SK-N-DZ (cell line): Measurements from ENCODE around the gene TLE2.
"Not testable (repeated sequence)": the region's sequence is repeated elsewhere in the genome, so short reads cannot be mapped to it uniquely, and the experiment has no call there.

Experiments
- DNase-seq: peaks from one replicate; pipeline ENCODE4 v3.0.0-alpha.2; 2015; ENCODE audit warnings: low spot score

TLE2 gene

GRCh38 chr19:3056417-3057088 is 27.5 kb upstream of the TLE2 start:
- DNase-seq: no peak

- no peak for DNase-seq
Observed at GRCh38 chr19:3055741-3056416, 26.8 kb upstream of the TLE2 start.

GRCh38 chr19:3054972-3055740 is 26.1 kb upstream of the TLE2 start:
- DNase-seq: no peak

GRCh38 chr19:3054265-3054971 is 25.3 kb upstream of the TLE2 start:
- DNase-seq: no peak

- DNase-seq: no peak
Observed at GRCh38 chr19:3053780-3054179, 24.7 kb upstream of the TLE2 start.

GRCh38 chr19:3053218-3053621 is 24.1 kb upstream of the TLE2 start:
- DNase-seq: no peak

GRCh38 chr19:3050016-3050415 is 20.9 kb upstream of the TLE2 start:
- not testable (repeated sequence) for DNase-seq

GRCh38 chr19:3049089-3049488 is 20.0 kb upstream of the TLE2 start:
- no peak for DNase-seq

- no peak for DNase-seq
Observed at GRCh38 chr19:3048190-3048533, 19.1 kb upstream of the TLE2 start.

- peak; percentile 81 for DNase-seq
Observed at GRCh38 chr19:3047496-3048189, 18.6 kb upstream of the TLE2 start.

- no peak for DNase-seq
Observed at GRCh38 chr19:3046698-3047495, 17.8 kb upstream of the TLE2 start.

GRCh38 chr19:3045885-3046697 is 17.0 kb upstream of the TLE2 start:
- no peak for DNase-seq

GRCh38 chr19:3045191-3045590 is 16.1 kb upstream of the TLE2 start:
- DNase-seq: no peak

- DNase-seq: no peak
Observed at GRCh38 chr19:3042621-3043267, 13.7 kb upstream of the TLE2 start.

- no peak for DNase-seq
Observed at GRCh38 chr19:3041761-3042620, 12.9 kb upstream of the TLE2 start.

GRCh38 chr19:3041327-3041726 is 12.2 kb upstream of the TLE2 start:
- no peak for DNase-seq

GRCh38 chr19:3039641-3040077 is 10.6 kb upstream of the TLE2 start:
- DNase-seq: no peak

- no peak for DNase-seq
Observed at GRCh38 chr19:3039125-3039524, 10.0 kb upstream of the TLE2 start.
